Endodermal cell (in vitro differentiated cells): Measurements from ENCODE around the gene EPHB3. TPM values are rescaled to one million over a fixed set of nuclear protein-coding genes. Genes with fewer than 3 reads are reported as not detected.
A peak's percentile ranks its signal among the peaks of the same experiment; 100 is the strongest.

Experiments
- DNase-seq: peaks from one replicate; pipeline ENCODE4 v3.0.0-alpha.2; 2017
- H3K27ac ChIP-seq: 2 replicates; pipeline ENCODE4 v1.5.1; 2013; ENCODE audit warnings: mild to moderate bottlenecking, low read depth, low read length, moderate library complexity
- H3K27me3 ChIP-seq: 2 replicates; pipeline ENCODE4 v1.6.1; 2013; ENCODE audit warnings: mild to moderate bottlenecking, low read length, moderate library complexity; ENCODE audit not compliant: insufficient read depth, control insufficient read depth, poor library complexity, severe bottlenecking
- H3K36me3 ChIP-seq: 2 replicates; pipeline ENCODE4 v1.7.0; 2013; ENCODE audit warnings: mild to moderate bottlenecking, low read length, moderate library complexity; ENCODE audit not compliant: control insufficient read depth, insufficient read depth
- H3K4me1 ChIP-seq: one replicate; pipeline ENCODE4 v1.7.0; 2013; ENCODE audit warnings: low read length; ENCODE audit not compliant: control insufficient read depth, insufficient read depth
- H3K4me3 ChIP-seq: 2 replicates; pipeline ENCODE4 v1.5.1; 2013; ENCODE audit warnings: mild to moderate bottlenecking, low read length, moderate library complexity
- H3K9ac ChIP-seq: 2 replicates; pipeline ENCODE4 v1.6.1; 2013; ENCODE audit warnings: mild to moderate bottlenecking, low read length, moderate library complexity; ENCODE audit not compliant: poor library complexity, severe bottlenecking; ENCODE audit errors: extremely low read depth
- H3K9me3 ChIP-seq: 2 replicates; pipeline ENCODE4 v1.6.1; 2013; ENCODE audit warnings: mild to moderate bottlenecking, low read length, moderate library complexity; ENCODE audit not compliant: control insufficient read depth
- H3K27ac Mint-ChIP-seq: 2 replicates; pipeline ENCODE4 v1.8.0; 2020; ENCODE audit warnings: mixed read lengths
- H3K27me3 Mint-ChIP-seq: 2 replicates; pipeline ENCODE4 v1.8.0; 2021; ENCODE audit warnings: mild to moderate bottlenecking, mixed read lengths; ENCODE audit not compliant: insufficient read depth
- H3K36me3 Mint-ChIP-seq: 2 replicates; pipeline ENCODE4 v1.8.0; 2020; ENCODE audit warnings: low read depth, mixed read lengths
- H3K4me1 Mint-ChIP-seq: 2 replicates; pipeline ENCODE4 v1.8.0; 2020; ENCODE audit warnings: mixed read lengths
- H3K4me3 Mint-ChIP-seq: 2 replicates; pipeline ENCODE4 v1.8.0; 2020; ENCODE audit warnings: mild to moderate bottlenecking, moderate library complexity, mixed read lengths
- H3K9me3 Mint-ChIP-seq: 2 replicates; pipeline ENCODE4 v1.8.0; 2020; ENCODE audit warnings: mild to moderate bottlenecking, mixed read lengths
- CTCF ChIP-seq: fragments of 200-600 bp; sonication (generic); conservative IDR thresholded peaks from 2 replicates; pipeline ENCODE4 v1.5.0; 2021; ENCODE audit warnings: antibody characterized with exemption, mild to moderate bottlenecking
- WGBS, 2 experiments: methylation state at CpG; one replicate each; pipeline versions ENCODE4 v1.1.5 to v1.1.7; 2013; ENCODE audit warnings: missing lambda C conversion rate in 2 of 2, mixed read lengths in 1 of 2; ENCODE audit not compliant: insufficient coverage in 1 of 2, insufficient read length in 1 of 2; 5-methylcytosine and 5-hydroxymethylcytosine counted together
- total RNA-seq, 2 donors: library from RNA; stranded (reverse); fragmentation: NEBNext Ultra II Directional in 1 of 2; extraction: Animal tissue kit (Norgen Biotek cat#: 25700) in 1 of 2; gene quantifications; 2 replicates in 1 of 2; 3 replicates in 1 of 2; pipeline ENCODE4 v1.2.1, GENCODE V29; 2021

The EPHB3 gene
- total RNA-seq, 2 donors from 2014 or later = 32.7 to 36.9 TPM

GRCh38 chr3:184560531-184560930 lies 1.1 kb upstream of the EPHB3 start:
- H3K27ac Mint-ChIP-seq = no peak overlapping the region
- peaks cover 36% of the 10 kb centered on the region for H3K27me3 ChIP-seq
- no peaks in the 10 kb centered on the region for H3K36me3 Mint-ChIP-seq
- TF ChIP-seq CTCF = no peak
- no peak overlapping the region for H3K4me3 ChIP-seq
- H3K27me3 Mint-ChIP-seq = peaks cover 74% of the 10 kb centered on the region
- no peak overlapping the region for H3K4me3 Mint-ChIP-seq
- peaks cover 66% of the 10 kb centered on the region for H3K4me1 Mint-ChIP-seq
- no peak overlapping the region for H3K27ac ChIP-seq
- no peak overlapping the region for H3K9ac ChIP-seq
- H3K36me3 ChIP-seq = peaks cover 5% of the 10 kb centered on the region
- H3K4me1 ChIP-seq = peaks cover 37% of the 10 kb centered on the region
- no peak for DNase-seq
- H3K9me3 ChIP-seq = no peaks in the 10 kb centered on the region
- H3K9me3 Mint-ChIP-seq = no peaks in the 10 kb centered on the region
- 74% methylated on average over 3 of the region's 3 CpGs; no CpG with 5 or more reads in 1 of the 2 experiments for WGBS, 2 experiments

GRCh38 chr3:184561913-184562877 lies 610 bp downstream of the EPHB3 start:
- H3K27me3 Mint-ChIP-seq = peaks cover 77% of the 10 kb centered on the region
- WGBS, 2 experiments = 1 to 2% methylated on average over 24 to 109 of the region's 109 CpGs
- peak overlapping the region; percentile 98 for H3K4me3 ChIP-seq
- H3K9me3 Mint-ChIP-seq = no peaks in the 10 kb centered on the region
- no peak overlapping the region for H3K27ac ChIP-seq
- peaks cover 15% of the 10 kb centered on the region for H3K36me3 ChIP-seq
- H3K4me3 Mint-ChIP-seq = peak overlapping the region; percentile 81
- DNase-seq = peak; percentile 73
- H3K4me1 Mint-ChIP-seq = peaks cover 61% of the 10 kb centered on the region
- H3K9me3 ChIP-seq = no peaks in the 10 kb centered on the region
- no peak for TF ChIP-seq CTCF
- H3K27me3 ChIP-seq = peaks cover 30% of the 10 kb centered on the region
- H3K27ac Mint-ChIP-seq = peak overlapping the region; percentile 77
- no peaks in the 10 kb centered on the region for H3K36me3 Mint-ChIP-seq
- peaks cover 36% of the 10 kb centered on the region for H3K4me1 ChIP-seq
- peak overlapping the region; percentile 58 for H3K9ac ChIP-seq

- Histone ChIP-seq H3K27me3 (peaks cover 34% of the 10 kb centered on the region), H3K9ac (peak overlapping the region; percentile 58), H3K36me3 (peaks cover 21% of the 10 kb centered on the region), H3K27ac (no peak overlapping the region), H3K9me3 (no peaks in the 10 kb centered on the region), H3K4me1 (peaks cover 39% of the 10 kb centered on the region), H3K4me3 (peak overlapping the region; percentile 98)
- 6 to 7% methylated on average over 18 to 24 of the region's 24 CpGs for WGBS, 2 experiments
- H3K4me1 Mint-ChIP-seq = peaks cover 63% of the 10 kb centered on the region
- H3K4me3 Mint-ChIP-seq = peak overlapping the region; percentile 81
- peaks cover 78% of the 10 kb centered on the region for H3K27me3 Mint-ChIP-seq
- TF ChIP-seq CTCF = no peak
- DNase-seq = peak; percentile 70
- no peaks in the 10 kb centered on the region for H3K36me3 Mint-ChIP-seq
- peak overlapping the region; percentile 61 for H3K27ac Mint-ChIP-seq
- no peaks in the 10 kb centered on the region for H3K9me3 Mint-ChIP-seq
Measured at GRCh38 chr3:184562878-184563560, 1.4 kb downstream of the EPHB3 start.
